Adrenal gland (tissue), 5 donors: ENCODE measurements around the gene ZMYND10.

Experiments used
- POLR2A ChIP-seq, 2 donors: fragments of 450-650 bp; IDR thresholded peaks; one replicate each; pipeline ENCODE4 v1.6.1; 2017; ENCODE audit warnings: antibody characterized with exemption in 2 of 2, mild to moderate bottlenecking in 2 of 2, moderate library complexity in 1 of 2
- TF ChIP-seq, protein P1 (sequence below), 6 experiments: fragments of 450-650 bp in 4 of 6; fragments of 200-600 bp in 2 of 6; sonication (generic) in 1 of 6; IDR thresholded peaks; 1 replicate in 5 of 6; 2 replicates in 1 of 6; pipeline versions ENCODE4 v1.5.1 to v1.8.0; 2016 to 2021; ENCODE audit warnings: antibody characterized with exemption in 6 of 6, mild to moderate bottlenecking in 2 of 6, moderate library complexity in 1 of 6
- donor health status: DM: no; HTN: no; CAD: no.

DNA sequence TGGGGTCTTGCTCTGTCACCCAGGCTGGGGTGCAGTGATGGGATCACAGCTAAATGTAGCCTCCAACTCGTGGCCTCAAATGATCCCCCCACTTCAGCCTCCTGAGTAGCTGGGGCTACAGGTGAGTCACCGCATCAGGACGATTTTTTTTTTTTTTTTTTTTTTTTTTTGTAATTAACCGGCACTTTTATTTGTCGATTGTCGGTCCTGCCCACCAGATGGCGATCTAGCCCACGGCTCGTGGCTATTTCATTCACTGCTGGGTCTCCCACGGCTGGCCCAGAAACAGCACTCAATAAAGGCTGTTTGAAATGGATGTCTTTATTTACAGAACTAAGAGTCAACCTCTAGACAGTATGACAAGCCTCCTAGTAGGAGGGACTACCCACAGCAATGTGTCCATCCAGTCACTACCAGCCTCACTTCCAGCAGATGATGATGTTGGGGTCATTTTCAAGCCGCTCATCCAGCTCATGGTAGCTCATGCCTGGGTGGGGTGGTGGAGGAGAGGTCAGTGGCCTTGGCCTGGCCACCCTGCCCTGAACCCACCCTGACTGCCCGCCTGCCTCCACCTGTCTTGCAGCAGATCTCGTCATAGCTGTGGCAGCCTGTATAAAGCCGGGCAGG lies 1.8 kb upstream of the ZMYND10 start:
- TF ChIP-seq, protein P1, sequence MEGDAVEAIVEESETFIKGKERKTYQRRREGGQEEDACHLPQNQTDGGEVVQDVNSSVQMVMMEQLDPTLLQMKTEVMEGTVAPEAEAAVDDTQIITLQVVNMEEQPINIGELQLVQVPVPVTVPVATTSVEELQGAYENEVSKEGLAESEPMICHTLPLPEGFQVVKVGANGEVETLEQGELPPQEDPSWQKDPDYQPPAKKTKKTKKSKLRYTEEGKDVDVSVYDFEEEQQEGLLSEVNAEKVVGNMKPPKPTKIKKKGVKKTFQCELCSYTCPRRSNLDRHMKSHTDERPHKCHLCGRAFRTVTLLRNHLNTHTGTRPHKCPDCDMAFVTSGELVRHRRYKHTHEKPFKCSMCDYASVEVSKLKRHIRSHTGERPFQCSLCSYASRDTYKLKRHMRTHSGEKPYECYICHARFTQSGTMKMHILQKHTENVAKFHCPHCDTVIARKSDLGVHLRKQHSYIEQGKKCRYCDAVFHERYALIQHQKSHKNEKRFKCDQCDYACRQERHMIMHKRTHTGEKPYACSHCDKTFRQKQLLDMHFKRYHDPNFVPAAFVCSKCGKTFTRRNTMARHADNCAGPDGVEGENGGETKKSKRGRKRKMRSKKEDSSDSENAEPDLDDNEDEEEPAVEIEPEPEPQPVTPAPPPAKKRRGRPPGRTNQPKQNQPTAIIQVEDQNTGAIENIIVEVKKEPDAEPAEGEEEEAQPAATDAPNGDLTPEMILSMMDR (IDR thresholded peaks at IDR 0.05) = peak; percentile 33 to 67 (median 60)
- no peak for TF ChIP-seq POLR2A (IDR thresholded peaks at IDR 0.05)
